Natural killer cell (primary cell): ENCODE measurements around the gene LSM14A. TPM values are rescaled to one million over a fixed set of nuclear protein-coding genes. Genes with fewer than 3 reads are reported as not detected.
"Not testable (repeated sequence)": the region's sequence is repeated elsewhere in the genome, so short reads cannot be mapped to it uniquely, and the experiment has no call there.

Experiments
- ATAC-seq, 3 donors: fragments of 150-1000 bp in 2 of 3; fragments of 200-7000 bp in 1 of 3; cut with Tn5 transposase; 1 replicate in 1 of 3; 2 replicates in 2 of 3; pipeline ENCODE4 v1.10.0; 2021; ENCODE audit warnings: mild to moderate bottlenecking in 2 of 3, moderate library complexity in 2 of 3
- DNase-seq, 2 donors: peaks; one replicate each; pipeline versions ENCODE4 v3.0.0 to v3.0.0-alpha.2; 2013 to 2021; ENCODE audit warnings: mixed read lengths in 1 of 2
- H3K27ac ChIP-seq: one replicate; pipeline ENCODE4 v1.5.1; 2013; ENCODE audit warnings: mild to moderate bottlenecking, low read length
- H3K27me3 ChIP-seq: one replicate; pipeline ENCODE4 v1.6.1; 2013; ENCODE audit warnings: low read length; ENCODE audit not compliant: control insufficient read depth, insufficient read depth
- H3K36me3 ChIP-seq: one replicate; pipeline ENCODE4 v1.6.1; 2013; ENCODE audit warnings: low read length; ENCODE audit not compliant: control insufficient read depth, insufficient read depth
- H3K4me1 ChIP-seq: one replicate; pipeline ENCODE4 v1.6.1; 2013; ENCODE audit warnings: low read length; ENCODE audit not compliant: control insufficient read depth, insufficient read depth
- H3K4me3 ChIP-seq: one replicate; pipeline ENCODE4 v1.5.1; 2013; ENCODE audit warnings: low read length
- H3K9me3 ChIP-seq: one replicate; pipeline ENCODE4 v1.6.1; 2013; ENCODE audit warnings: low read length; ENCODE audit not compliant: control insufficient read depth, insufficient read depth
- H3K27ac Mint-ChIP-seq, 2 donors: one replicate each; pipeline ENCODE4 v1.8.0; 2022; ENCODE audit warnings: mild to moderate bottlenecking in 2 of 2, mixed read lengths in 2 of 2, moderate library complexity in 1 of 2
- H3K27me3 Mint-ChIP-seq, 2 donors: one replicate each; pipeline ENCODE4 v1.8.0; 2022; ENCODE audit warnings: low read depth in 2 of 2, mixed read lengths in 2 of 2
- H3K36me3 Mint-ChIP-seq: one replicate; pipeline ENCODE4 v1.8.0; 2022; ENCODE audit warnings: mixed read lengths
- H3K4me1 Mint-ChIP-seq, 2 donors: one replicate each; pipeline ENCODE4 v1.8.0; 2022; ENCODE audit warnings: mixed read lengths in 2 of 2
- H3K4me3 Mint-ChIP-seq: one replicate; pipeline ENCODE4 v1.8.0; 2022; ENCODE audit warnings: mild to moderate bottlenecking, moderate library complexity, mixed read lengths
- H3K9me3 Mint-ChIP-seq, 2 donors: one replicate each; pipeline ENCODE4 v1.8.0; 2022; ENCODE audit warnings: mixed read lengths in 2 of 2
- CTCF ChIP-seq: fragments of 200-600 bp; IDR thresholded peaks from one replicate; pipeline ENCODE4 v1.8.0; 2022; ENCODE audit warnings: antibody characterized with exemption
- WGBS: methylation state at CpG from one replicate; pipeline ENCODE4 v1.1.7; 2013; ENCODE audit warnings: missing lambda C conversion rate; ENCODE audit not compliant: insufficient coverage; 5-methylcytosine and 5-hydroxymethylcytosine counted together
- intact Hi-C: fragments of 100-400 bp; cut with micrococcal nuclease; formaldehyde crosslinking; loops from one replicate; pipeline ENCODE4 v1.14.2; 2022
- total RNA-seq, 4 donors: library from RNA; stranded (reverse); fragments of 120-200 nt in 1 of 4; gene quantifications; one replicate each; pipeline versions ENCODE4 v1.2.3 to v1.2.4, GENCODE V29; 2013 to 2022

Gene LSM14A
- total RNA-seq, 3 donors from 2014 or later (not counting 1 experiment from before 2014, with no cell fraction given) = 201 to 246 (median 202) TPM

DNA sequence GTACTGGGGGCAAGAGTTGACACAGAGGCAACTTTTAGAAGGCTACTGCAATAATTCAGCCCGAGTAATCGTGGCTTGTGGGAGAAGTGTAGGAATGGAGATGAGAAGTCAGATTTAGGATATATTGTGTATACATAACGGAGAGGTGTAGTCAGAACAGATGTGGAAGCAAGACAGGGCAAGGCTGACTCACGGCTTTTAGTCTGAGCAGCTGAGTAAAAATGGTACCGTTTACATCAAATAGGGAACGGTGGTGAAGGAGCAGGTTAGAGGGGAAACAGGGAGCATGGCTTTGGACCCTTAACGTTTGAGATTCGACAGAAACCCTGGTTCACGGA is 796 bp upstream of the LSM14A start:
- H3K4me3 ChIP-seq = peak overlapping the region; percentile 72
- 22% methylated on average over 9 of the region's 9 CpGs for WGBS
- no peaks in the 10 kb centered on the region for H3K36me3 Mint-ChIP-seq
- no peaks in the 10 kb centered on the region for H3K27me3 ChIP-seq
- no peak for TF ChIP-seq CTCF
- H3K27me3 Mint-ChIP-seq = peaks cover 4 to 8% of the 10 kb centered on the region in 2 donors
- H3K27ac ChIP-seq = peak overlapping the region; percentile 84
- DNase-seq = no peak
- H3K36me3 ChIP-seq = no peaks in the 10 kb centered on the region
- no peaks in the 10 kb centered on the region for H3K9me3 Mint-ChIP-seq
- no peaks in the 10 kb centered on the region for H3K9me3 ChIP-seq
- peak overlapping the region; percentile 78 for H3K4me3 Mint-ChIP-seq
- peak overlapping the region; percentile 86 to 90 for H3K27ac Mint-ChIP-seq
- H3K4me1 Mint-ChIP-seq = peaks cover 23 to 43% of the 10 kb centered on the region in 2 donors
- no peak for ATAC-seq
- intact Hi-C loops = loop anchor here (5.0 kb wide), 1 partner anchor 181 kb away; no protein-coding TSS in a partner anchor
- H3K4me1 ChIP-seq = peaks cover 39% of the 10 kb centered on the region

- ATAC-seq = peak; percentile 19 to 49 (median 45)
- Histone ChIP-seq H3K9me3 (no peaks in the 10 kb centered on the region), H3K4me3 (peak overlapping the region; percentile 90), H3K27me3 (no peaks in the 10 kb centered on the region), H3K4me1 (peaks cover 43% of the 10 kb centered on the region), H3K27ac (peak overlapping the region; percentile 98), H3K36me3 (peaks cover 2% of the 10 kb centered on the region)
- intact Hi-C loops = loop anchor here (1.0 to 5.0 kb wide), 3 partner anchors 13 to 180 kb away; no protein-coding TSS in a partner anchor
- Mint-ChIP-seq H3K9me3 (no peaks in the 10 kb centered on the region), H3K4me1 (peaks cover 31 to 52% of the 10 kb centered on the region in 2 donors), H3K4me3 (peak overlapping the region; percentile 96), H3K36me3 (no peaks in the 10 kb centered on the region), H3K27ac (peak overlapping the region; percentile 86 to 90), H3K27me3 (peaks cover 4 to 7% of the 10 kb centered on the region in 2 donors)
- DNase-seq = no peak
- no peak for TF ChIP-seq CTCF
- WGBS = under 1% methylated on average over 58 of the region's 58 CpGs
These were observed 423 bp downstream of the LSM14A start for GRCh38 chr19:34172661-34173192.

DNA sequence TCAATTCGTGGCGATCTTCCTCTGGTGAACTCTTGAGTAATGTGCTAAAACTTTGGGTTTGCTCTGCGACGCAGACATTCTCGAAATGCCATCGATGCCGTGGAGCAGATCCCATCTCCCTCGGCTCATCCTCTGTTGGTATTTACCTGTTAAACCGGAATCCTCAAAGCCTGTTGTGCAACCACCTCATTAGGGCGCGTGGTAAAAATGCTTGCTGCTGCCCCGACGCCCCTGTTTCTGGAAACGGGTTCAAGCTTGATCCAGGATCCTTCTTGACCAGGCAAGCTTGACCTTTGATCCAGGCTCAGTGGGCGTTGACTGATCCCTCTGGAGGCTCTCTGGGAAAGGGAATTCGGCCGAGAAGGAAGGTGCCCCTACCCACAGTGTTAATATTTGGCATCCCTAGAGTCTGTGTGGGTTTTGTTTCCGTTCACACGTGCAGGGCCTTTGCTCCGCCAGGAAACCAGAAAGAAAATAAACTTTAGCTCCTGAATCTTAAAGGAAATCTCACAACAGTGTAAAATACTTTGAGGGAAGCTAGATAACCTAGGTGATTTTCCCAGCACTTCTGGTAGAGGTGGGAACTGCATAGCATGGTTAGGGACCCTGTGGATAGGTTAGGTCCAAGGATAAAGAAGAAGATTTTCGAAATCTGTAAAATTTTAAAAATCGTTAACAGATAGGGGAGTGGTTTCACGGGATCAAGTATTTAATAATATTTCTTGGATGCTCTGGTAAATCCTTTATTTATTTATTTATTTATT is 1.1 kb downstream of the LSM14A start:
- Mint-ChIP-seq H3K4me1 (peaks cover 33 to 55% of the 10 kb centered on the region in 2 donors), H3K9me3 (no peaks in the 10 kb centered on the region), H3K4me3 (peak overlapping the region; percentile 96), H3K27me3 (peaks cover 0 to under 1% of the 10 kb centered on the region in 2 donors), H3K36me3 (no peaks in the 10 kb centered on the region), H3K27ac (peak overlapping the region; percentile 86 to 90)
- H3K27me3 ChIP-seq = no peaks in the 10 kb centered on the region
- H3K4me1 ChIP-seq = peaks cover 45% of the 10 kb centered on the region
- H3K9me3 ChIP-seq = no peaks in the 10 kb centered on the region
- H3K27ac ChIP-seq = peak overlapping the region; percentile 98
- ATAC-seq (no peak), DNase-seq (peak in 1 of 2 donors; percentile 60)
- intact Hi-C loops = loop anchor here (2.0 to 5.0 kb wide), 2 partner anchors 45 to 179 kb away; no protein-coding TSS in a partner anchor
- H3K4me3 ChIP-seq = peak overlapping the region; percentile 90
- TF ChIP-seq CTCF = no peak
- under 1% methylated on average over 21 of the region's 23 CpGs for WGBS
- H3K36me3 ChIP-seq = peaks cover 2% of the 10 kb centered on the region

DNA sequence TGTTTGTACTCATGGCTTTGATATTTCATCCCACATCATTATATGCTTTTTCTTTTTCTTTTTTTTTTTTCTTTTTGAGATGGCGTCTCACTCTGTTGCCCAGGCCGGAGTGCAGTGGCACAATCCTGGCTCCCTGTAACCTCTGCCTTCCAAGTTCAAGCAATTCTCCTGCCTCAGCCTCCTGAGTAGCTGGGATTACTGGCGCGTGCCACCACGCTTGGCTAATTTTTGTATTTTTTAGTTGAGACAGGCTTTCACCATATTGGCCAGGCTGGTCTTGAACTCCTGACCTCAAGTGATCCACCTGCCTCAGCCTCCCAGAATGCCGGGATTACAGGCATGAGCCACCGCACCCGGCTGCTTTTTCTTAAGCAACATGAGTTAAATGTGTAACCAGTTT is 2.9 kb downstream of the LSM14A start:
- H3K27ac ChIP-seq, H3K36me3 ChIP-seq, DNase-seq, H3K27me3 ChIP-seq, ATAC-seq, H3K9me3 Mint-ChIP-seq, H3K36me3 Mint-ChIP-seq, intact Hi-C loops, H3K27me3 Mint-ChIP-seq, H3K9me3 ChIP-seq, H3K4me3 ChIP-seq: not testable (repeated sequence)
- 88% methylated on average over 6 of the region's 8 CpGs for WGBS
- peak overlapping the region; percentile 64 for H3K4me3 Mint-ChIP-seq
- peaks cover 49% of the 10 kb centered on the region for H3K4me1 ChIP-seq
- H3K27ac Mint-ChIP-seq = peak overlapping the region; percentile 70 to 86
- H3K4me1 Mint-ChIP-seq = peaks cover 47 to 67% of the 10 kb centered on the region in 2 donors
